ENCODE data around the gene SEC24D. TPM values are rescaled to one million over a fixed set of nuclear protein-coding genes. Genes with fewer than 3 reads are reported as not detected.

SEC24D gene
- total and polyA plus RNA-seq, 2 donors (not counting 3 experiments of a cell fraction or from before 2014, with no cell fraction given) = 81.5 to 127 TPM

- POLR2A ChIA-PET = no interaction called here
- Histone ChIP-seq H3K4me2 (ENCODE audit: insufficient read depth, low read length) (no peak overlapping the region), H3K9ac (replicated peaks; ENCODE audit: extremely low read depth, insufficient read depth, low read length) (no peak overlapping the region), H3K27ac (ENCODE audit: insufficient read depth, low read depth, low read length) (no peak overlapping the region), H3K9me1 (replicated peaks; ENCODE audit: control insufficient read depth, extremely low read depth, insufficient read depth, low read length) (no peaks in the 10 kb centered on the region), H3K79me2 (ENCODE audit: control insufficient read depth, insufficient read depth, low read length) (peaks cover 8% of the 10 kb centered on the region), H3K4me3 (replicated peaks in 1 of 3; ENCODE audit: insufficient read depth in 1 of 3, low read depth in 1 of 3, low read length in 3 of 3) (no peak overlapping the region), H3K4me1 (ENCODE audit: control insufficient read depth, extremely low read depth, insufficient read depth, low read length) (peaks cover 22% of the 10 kb centered on the region), H3K9me3 (replicated peaks; ENCODE audit: control insufficient read depth, insufficient read depth, low read length) (no peaks in the 10 kb centered on the region), H3K27me3 (ENCODE audit: control insufficient read depth in 2 of 2, insufficient read depth in 2 of 2, low read length in 2 of 2) (no peaks in the 10 kb centered on the region), H3K36me3 (ENCODE audit: control insufficient read depth in 2 of 2, extremely low read depth in 1 of 2, insufficient read depth in 2 of 2, low read length in 2 of 2) (peaks cover 13 to 20% of the 10 kb centered on the region in 2 experiments), H4K20me1 (replicated peaks; ENCODE audit: control insufficient read depth, extremely low read depth, insufficient read depth, low read length) (no peaks in the 10 kb centered on the region), H2AFZ (ENCODE audit: low read depth, low read length) (no peak overlapping the region)
- intact Hi-C loops (cut with micrococcal nuclease) = loop anchor here (2.0 kb wide), 1 partner anchor 22 kb away; no protein-coding TSS in a partner anchor
- FAIRE-seq (no peak), DNase-seq (ENCODE audit: low read depth, low spot score) (no peak)
- dilution Hi-C loops (cut with MboI; ENCODE audit: extremely low pct_ligation_motif_present, low sequenced_read_pairs) = no loop called here
- CTCF ChIA-PET = interaction anchor here (1.1 to 1.9 kb wide), 3 partner anchors 9 to 15 kb away, joined by 3 to 6 read pairs (median 4); no protein-coding TSS in a partner anchor
- BruUV-seq (replicated peaks) = no TSS peak
- no peak for TF ChIP-seq MAX (IDR thresholded peaks at IDR 0.05; ENCODE audit: insufficient read depth, insufficient read length)
- TF ChIP-seq JUN (IDR thresholded peaks at IDR 0.05; ENCODE audit: borderline replicate concordance, insufficient read depth, insufficient read length, low read depth) = no peak
- no peak for TF ChIP-seq GATA2 (IDR thresholded peaks at IDR 0.05; ENCODE audit: insufficient read depth, insufficient read length, low read depth, low read length)
- no peak for TF ChIP-seq MYC (IDR thresholded peaks at IDR 0.05; ENCODE audit: low read depth, low read length)
- TF ChIP-seq CTCF (IDR thresholded peaks at IDR 0.05; ENCODE audit: extremely low read depth in 1 of 2, insufficient read depth in 1 of 2, low read depth in 1 of 2, low read length in 2 of 2) = no peak
- TF ChIP-seq EZH2 (IDR thresholded peaks at IDR 0.05; ENCODE audit: borderline replicate concordance, low read depth, low read length, severe bottlenecking) = no peak
- no peak for TF ChIP-seq FOS (IDR thresholded peaks at IDR 0.05; ENCODE audit: borderline replicate concordance, insufficient read depth, low read length)
- no peak for TF ChIP-seq POLR2AphosphoS5 (IDR thresholded peaks at IDR 0.05; ENCODE audit: insufficient read depth, low read depth, low read length)
- no peak for TF ChIP-seq POLR2A (IDR thresholded peaks at IDR 0.05; ENCODE audit: low read depth, low read length)
Observed at GRCh38 chr4:118756429-118756828, 79.5 kb downstream of the SEC24D start.
